GM19035 (cell line): ENCODE results near the gene DNER.
A peak's percentile ranks its signal among the peaks of the same experiment; 100 is the strongest.
"Not testable (repeated sequence)": the region's sequence is repeated elsewhere in the genome, so short reads cannot be mapped to it uniquely, and the experiment has no call there.

ENCODE experiments used
- ATAC-seq: cut with Tn5 transposase; IDR thresholded peaks from one replicate; pipeline ENCODE4 v1.9.1; 2021; ENCODE audit not compliant: unreplicated experiment

DNER gene

GRCh38 chr2:229629039-229629438 is 85.3 kb downstream of the DNER start:
- ATAC-seq, result no peak

- ATAC-seq, result no peak
Observed at GRCh38 chr2:229627728-229628127, 86.6 kb downstream of the DNER start.

GRCh38 chr2:229622495-229623355 is 91.6 kb downstream of the DNER start:
- ATAC-seq, result no peak

- no peak for ATAC-seq
Observed at GRCh38 chr2:229620759-229621158, 93.6 kb downstream of the DNER start.

GRCh38 chr2:229620289-229620688 is 94.1 kb downstream of the DNER start:
- ATAC-seq, result no peak

GRCh38 chr2:229616433-229616832 is 97.9 kb downstream of the DNER start:
- ATAC-seq, result no peak

GRCh38 chr2:229614021-229614420 is 100.3 kb downstream of the DNER start:
- ATAC-seq, result not testable (repeated sequence)

- no peak for ATAC-seq
Observed at GRCh38 chr2:229612384-229612971, 101.9 kb downstream of the DNER start.

GRCh38 chr2:229611360-229611759 is 103.0 kb downstream of the DNER start:
- ATAC-seq, result no peak

GRCh38 chr2:229610872-229611271 is 103.5 kb downstream of the DNER start:
- no peak for ATAC-seq

- ATAC-seq, result no peak
Observed at GRCh38 chr2:229610333-229610732, 104.0 kb downstream of the DNER start.

GRCh38 chr2:229601936-229602335 is 112.4 kb downstream of the DNER start:
- no peak for ATAC-seq

- ATAC-seq, result no peak
Observed at GRCh38 chr2:229601396-229601795, 113.0 kb downstream of the DNER start.

GRCh38 chr2:229598227-229598626 is 116.1 kb downstream of the DNER start:
- ATAC-seq, result no peak

- ATAC-seq, result no peak
Observed at GRCh38 chr2:229596796-229597195, 117.6 kb downstream of the DNER start.

- ATAC-seq, result no peak
Observed at GRCh38 chr2:229591611-229592010, 122.7 kb downstream of the DNER start.

- peak; percentile 84 for ATAC-seq
Observed at GRCh38 chr2:229586746-229587705, 127.3 kb downstream of the DNER start.

GRCh38 chr2:229586012-229586411 is 128.3 kb downstream of the DNER start:
- ATAC-seq, result no peak

GRCh38 chr2:229582151-229582550 is 132.2 kb downstream of the DNER start:
- ATAC-seq, result no peak

GRCh38 chr2:229578052-229578846 is 136.1 kb downstream of the DNER start:
- ATAC-seq, result no peak
